GM19043 (cell line): ENCODE results near the gene TMEM120B.
A peak's percentile ranks its signal among the peaks of the same experiment; 100 is the strongest.
"Not testable (repeated sequence)": the region's sequence is repeated elsewhere in the genome, so short reads cannot be mapped to it uniquely, and the experiment has no call there.

Source experiments
- ATAC-seq: cut with Tn5 transposase; IDR thresholded peaks from one replicate; pipeline ENCODE4 v1.9.1; 2021; ENCODE audit warnings: low read depth; ENCODE audit not compliant: unreplicated experiment

TMEM120B gene

DNA sequence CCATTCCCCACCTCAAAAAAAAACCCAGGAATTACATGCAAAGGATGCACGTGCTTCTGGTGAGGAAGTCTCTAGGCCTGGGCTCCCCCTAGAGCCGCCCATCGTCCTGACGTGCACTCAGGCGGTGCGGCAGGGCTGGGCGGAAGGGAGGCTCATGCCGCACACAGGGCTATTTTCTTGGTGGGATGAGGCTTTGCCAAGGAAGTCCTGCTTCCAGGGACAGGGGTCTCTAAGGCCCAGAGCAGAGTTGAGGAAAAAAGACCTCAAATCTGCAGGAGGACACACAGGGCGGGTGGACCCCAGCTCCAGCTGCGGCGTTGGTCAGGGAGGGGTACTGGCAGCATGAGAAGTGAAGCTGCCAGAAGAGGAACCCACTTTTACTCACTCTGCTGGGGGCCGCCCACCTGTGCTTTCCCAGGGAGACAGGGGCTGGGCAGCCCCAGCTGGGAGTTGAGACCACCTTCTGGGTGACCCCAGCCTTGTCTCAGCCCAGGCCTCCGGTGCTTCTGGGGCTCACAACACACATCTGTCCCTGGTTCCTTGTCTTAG, 76.8 kb downstream of the TMEM120B start:
- ATAC-seq = peak; percentile 6

DNA sequence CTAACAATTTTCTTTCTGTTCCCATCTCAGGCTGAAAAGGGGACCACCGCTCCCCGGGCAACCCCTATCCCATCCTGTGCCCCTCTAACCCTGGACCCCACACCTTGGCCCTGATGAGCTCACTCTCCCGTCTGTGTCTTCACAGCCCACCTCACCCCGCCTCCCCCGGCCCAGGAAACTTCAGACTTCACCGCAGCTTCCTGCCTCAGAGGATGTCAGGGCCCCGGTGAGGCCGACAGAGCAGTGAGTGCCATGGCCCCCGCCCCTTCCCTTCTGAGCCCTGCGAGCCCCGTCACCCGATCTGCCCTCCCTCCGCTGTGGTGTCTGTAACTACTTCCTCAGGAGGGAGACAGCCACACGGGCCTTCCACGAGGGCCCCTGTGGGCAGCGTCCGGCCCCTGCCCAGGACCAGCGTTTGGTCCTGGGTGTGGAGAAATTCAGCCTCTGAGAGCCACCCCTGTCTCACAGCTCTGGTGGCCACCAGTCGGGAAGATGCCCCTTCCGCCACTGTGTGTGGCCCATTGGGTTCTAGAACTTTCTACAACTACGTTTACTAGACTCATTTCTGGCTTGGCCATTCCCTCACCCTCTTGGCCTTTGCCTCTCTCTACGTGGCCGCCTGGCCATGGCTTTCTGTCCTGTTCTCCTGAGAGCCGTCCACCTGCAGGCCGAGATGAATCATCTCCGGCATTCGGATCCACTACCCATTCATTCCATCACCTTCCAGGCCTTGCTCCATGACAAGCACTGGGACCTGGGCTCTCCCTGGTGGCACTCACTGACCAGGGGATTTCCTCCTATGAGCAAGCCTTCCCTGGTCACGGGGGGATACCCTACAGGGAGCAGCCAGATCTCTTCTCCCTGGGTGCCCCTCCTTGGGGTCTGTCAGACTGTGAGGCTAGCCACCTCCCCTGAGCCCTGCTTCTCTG, 77.5 kb downstream of the TMEM120B start:
- ATAC-seq = peak; percentile 46

DNA sequence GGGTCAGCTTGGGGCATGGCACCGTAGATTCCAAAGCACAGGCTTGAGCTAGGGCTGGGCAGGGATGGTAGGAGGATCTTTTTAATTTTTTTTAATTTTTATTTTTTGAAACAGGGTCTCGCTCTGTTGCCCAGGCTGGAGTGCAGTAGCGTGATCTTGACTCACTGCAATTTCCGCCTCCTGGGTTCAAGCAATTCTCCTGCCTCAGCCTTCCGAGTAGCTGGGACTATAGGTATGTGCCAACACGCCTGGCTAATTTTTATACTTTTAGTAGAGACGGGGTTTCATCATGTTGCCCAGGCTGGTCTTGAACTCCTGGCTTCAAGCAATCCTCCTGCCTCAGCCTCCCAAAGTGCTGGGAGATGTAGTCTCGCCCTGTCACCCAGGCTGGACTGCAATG, 78.2 kb downstream of the TMEM120B start:
- not testable (repeated sequence) for ATAC-seq

DNA sequence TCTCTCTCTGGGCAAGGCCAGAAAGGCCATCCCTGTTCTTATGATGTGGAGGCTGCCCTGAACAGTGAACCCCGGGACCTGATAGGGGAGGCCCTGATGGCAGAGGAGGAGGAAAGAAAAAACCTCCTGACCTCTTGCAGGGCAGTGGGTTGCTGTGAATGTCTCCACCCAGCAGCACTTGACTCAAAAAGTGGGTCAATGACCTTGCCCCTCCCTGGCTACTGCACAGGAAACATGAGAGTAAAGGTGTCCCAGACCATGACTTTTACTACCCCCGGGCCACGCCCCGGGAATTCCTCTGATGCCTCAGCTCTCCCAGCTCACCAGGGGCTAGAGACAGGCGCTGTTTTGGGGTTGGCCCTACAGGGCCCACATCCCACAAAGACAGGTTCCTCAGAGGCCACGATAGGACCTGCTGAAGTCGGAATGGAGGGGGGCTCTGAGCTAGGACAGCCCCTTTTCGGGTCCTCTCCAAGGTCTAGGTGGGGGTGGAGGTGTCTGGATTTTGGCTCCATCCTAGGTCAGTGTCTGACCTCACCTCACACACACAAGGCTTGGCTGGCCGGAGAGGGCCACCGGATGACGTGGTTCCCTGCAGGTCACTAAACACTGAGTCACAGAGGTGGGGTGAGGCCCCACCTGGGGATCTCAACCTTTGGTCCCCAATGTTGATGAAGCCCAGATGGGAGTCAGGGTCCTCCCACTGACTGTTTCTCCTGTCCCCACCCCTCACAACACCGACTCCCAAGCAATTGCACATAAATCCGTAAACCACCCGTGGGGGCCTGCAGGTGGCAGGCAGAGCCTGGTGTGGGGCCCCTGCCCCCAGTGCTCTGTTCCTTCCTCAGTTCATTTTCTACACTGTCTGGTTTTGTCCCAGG, 79.4 kb downstream of the TMEM120B start:
- no peak for ATAC-seq

DNA sequence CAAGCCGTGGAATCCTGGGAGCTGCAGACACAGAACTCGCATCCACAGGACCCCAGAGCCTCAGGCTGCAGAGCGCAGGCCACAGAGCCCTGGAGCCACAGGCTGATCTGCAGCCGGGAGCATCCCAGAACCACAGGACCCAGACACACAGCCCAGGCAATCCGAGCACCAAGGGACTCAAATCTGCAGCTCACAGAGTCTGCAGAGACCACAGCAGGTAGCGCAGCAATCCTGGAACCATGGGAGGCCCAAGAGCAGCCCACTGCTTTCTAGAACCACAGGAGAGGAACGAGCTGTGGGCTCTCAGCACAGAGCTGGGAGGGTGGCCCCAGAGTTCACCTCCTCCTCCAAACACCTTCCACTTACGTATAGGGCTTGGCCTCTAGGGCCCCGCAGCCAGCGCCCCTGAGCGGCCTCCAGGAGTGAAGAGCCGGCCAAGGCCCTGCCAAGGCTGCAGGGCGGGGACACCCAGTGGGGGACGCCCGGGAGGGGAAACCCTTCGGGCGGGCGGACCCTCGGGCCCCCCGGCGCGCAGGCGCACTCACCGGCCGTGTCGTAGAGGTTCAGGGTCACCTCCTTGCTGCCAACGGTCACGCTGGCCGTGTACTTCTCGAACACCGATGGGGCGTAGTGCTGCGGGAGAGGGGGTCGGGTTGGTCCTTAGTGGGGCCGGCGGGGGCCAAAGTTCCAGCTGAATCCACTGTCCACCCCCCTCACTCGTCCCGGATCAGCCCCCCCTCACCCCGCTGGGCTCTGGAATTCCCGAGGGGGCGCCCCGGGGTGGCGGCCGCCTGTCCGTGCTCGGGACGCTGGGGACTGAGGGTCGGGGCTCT, 80.3 kb downstream of the TMEM120B start:
- no peak for ATAC-seq

DNA sequence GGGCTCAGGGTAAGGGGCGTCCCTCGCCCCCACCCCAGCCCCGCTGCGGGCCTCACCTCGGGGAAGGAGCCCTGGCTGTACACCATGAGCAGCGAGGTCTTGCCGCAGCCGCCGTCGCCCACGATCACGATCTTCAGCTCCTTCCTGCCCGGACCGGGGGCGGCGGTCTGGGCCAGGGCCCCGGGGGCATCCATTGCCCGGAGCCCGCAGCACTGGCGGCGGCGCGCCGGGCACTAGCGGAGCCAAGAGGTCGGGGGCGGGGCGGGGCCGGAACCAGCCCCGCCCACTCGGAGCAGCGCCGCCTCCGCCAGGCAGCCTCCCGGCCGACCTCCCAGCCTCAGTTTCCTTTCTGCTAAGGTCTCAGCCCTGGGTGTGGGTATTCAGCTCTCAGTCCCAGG, 80.9 kb downstream of the TMEM120B start, which contains the start of gene RHOF:
Gene RHOF (minus strand): TSS at position 249 of the 398 bp plus-strand sequence. CDS start 55 bp downstream, at position 194.
- ATAC-seq = no peak

DNA sequence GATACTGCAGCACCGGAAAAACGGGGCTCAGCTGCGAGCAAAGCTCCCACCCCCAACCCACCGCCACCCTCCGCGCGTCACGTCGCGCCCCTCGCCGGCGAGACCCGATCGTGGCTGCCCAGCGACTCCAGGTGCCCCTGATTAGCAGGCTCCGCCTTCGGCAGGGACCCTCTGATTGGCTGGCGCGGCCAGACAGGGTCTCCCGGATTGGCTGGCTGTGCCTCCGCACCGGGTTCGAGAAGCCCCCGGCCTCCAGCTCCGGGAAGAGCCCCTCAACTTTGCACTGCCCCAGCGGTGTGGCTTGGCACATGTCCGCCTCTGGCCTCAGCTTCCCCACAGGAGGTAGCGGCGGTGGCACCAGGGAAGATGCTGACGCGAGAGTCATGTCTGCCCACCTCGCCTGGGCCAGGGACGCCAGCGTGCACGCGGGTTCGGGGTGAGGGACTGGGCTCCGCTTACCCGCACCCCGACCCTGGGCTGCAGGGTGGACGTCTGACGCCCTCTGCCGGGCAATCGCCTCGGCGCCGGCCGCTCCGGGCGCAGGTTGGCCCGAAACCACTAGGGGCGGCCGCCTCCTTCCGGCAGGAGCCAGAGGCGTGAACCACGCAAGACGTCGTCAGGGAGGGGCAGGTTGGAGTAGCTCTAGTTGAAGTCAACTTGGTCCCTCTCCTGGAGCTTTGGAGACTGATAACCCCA, 81.4 kb downstream of the TMEM120B start:
- peak; percentile 43 for ATAC-seq

DNA sequence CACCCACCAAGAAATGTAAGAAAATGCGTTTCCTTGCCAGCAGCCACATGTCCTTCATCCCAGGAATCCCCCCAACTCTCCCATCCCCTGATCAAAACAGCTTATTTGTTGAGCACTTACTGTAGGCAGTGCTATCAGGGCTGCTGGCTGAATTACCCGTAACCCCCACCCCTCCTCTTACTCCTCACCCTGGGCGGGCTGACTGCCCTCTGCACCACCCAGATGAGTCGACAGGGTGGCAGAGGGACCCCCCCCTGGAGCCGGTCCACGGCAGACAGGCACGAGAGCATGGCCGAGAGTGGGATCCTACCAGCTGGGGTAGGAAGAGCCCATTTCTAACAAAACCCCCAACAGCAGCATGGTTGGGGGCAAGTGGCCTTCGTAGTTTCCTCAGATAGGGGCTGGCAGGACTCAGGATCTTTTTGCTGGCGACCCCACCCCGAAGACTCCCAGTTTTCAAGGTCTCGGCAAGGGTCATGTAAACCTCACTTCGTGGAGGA, 82.0 kb downstream of the TMEM120B start:
- no peak for ATAC-seq

DNA sequence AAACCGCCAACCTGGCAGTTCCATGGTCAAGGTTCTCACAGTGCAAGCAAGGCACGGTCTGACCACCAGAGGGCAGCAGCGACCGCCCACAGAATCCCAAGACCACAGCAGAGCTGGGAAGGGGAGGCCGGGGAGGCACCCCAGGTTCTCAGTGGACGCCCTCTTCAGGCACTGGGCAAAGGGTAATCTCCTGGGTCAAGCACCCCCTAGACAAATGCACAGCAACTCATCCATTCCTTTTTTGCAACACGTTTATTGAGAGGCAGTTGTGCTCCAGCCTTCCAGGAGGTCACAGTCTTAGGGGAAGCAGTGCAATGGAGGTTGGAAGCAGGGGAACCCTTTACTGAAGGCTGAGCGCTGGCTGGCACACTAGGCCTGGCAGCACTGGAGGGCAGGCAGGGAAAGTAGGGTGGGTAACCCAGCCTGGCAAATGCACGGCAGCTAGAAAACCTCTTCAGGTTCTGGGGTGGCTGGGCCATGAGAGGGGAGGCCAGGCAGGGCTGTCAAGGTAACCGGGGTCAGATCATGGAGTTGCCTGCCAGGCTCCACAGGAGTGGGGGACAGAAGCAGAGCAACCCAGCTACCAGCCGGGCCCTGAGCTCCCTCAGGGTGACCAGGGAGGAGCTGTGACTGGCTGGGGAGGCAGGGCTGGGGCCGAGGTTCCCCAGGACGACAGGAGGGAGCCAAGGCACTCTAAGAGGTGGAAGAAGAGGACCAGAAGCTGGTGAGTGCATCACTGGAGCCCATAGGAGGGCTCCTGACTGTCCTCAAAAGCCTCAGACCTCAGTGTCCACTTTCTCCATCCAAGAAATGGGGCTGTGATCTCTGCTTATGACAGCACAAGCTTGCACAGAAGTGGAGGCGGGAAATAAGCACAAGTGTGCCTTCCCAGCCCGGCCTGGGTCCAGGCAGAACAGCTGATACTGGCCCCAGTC, 82.7 kb downstream of the TMEM120B start:
- ATAC-seq = no peak

DNA sequence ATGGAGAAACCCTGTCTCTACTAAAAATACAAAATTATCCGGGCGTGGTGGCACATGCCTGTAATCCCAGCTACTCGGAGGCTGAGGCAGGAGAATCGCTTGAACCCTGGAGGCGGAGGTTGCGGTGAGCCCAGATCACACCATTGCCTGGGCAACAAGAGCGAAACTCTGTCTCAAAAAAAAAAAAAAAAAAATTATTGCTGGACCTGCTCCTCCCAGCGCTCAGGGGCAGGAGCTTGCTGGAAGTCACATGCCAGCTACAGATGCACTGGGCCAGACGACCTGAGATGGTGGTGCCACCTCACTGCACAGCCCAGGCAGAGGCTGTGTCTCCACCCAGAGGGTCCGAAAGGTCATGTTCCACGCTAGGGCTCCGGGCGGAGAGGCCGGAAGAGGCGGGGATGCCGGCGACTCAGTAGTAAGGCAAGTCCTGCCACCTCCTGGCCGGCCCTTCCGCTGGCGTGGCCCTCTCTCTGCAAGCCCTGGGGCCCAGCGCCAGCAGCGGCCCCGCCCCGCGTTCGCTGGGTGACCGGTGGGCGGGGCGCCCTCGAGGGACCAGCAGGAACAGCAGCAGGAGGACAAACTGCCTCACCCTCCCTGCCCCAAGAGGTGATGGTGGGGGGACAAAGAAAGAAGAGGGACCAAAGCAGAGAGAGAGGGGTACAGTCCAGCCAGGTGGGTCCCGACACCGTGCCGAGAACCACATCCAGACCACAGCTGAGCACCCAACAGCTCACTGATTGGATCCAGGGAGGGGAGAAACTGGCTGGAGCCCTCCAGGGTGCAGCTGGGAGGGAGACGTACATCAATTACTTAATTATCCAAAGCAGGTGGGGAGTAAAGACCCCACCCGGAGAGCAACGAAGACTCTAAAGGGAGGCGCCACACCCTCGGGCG, 84.6 kb downstream of the TMEM120B start:
- ATAC-seq = no peak

DNA sequence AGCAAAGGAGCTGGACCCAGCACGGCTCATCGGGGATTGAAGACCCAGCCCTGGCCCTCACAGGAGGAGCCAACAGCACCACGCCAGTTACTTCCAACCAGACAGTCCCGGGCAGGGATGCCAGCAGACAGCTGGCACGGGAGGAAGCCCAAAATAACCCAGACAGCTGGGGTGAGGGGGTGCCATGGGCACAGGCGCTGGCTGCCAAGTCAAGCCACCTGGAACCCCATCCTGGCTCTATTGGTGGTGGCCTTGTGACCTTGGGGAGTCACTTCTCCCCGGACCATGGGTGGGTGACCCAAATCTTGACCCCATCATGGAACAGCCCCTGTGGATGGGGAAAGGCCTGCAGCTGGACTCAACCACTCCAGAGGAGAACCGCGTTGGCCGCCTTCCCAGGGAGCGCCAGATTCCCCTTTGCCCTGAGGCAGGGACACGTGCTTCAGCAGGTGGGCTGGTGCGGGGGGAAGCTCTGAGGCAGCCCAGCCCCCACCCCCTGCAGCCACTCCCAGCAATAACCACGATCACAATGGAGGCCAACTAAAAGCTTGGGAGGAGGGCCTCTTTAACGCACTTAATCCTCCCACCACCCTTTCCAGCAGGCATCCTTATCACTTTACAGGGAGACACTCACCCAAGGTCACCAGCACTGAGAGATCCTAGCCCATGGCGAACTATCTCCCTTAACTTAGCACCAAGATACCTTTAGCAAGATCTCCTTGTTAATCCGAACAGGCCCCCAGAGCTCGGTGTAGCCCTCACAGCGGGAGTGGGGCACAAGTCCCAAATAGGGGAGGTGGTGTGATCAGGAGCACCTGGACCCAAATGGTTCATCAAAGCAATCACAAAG, 85.6 kb downstream of the TMEM120B start:
- no peak for ATAC-seq

DNA sequence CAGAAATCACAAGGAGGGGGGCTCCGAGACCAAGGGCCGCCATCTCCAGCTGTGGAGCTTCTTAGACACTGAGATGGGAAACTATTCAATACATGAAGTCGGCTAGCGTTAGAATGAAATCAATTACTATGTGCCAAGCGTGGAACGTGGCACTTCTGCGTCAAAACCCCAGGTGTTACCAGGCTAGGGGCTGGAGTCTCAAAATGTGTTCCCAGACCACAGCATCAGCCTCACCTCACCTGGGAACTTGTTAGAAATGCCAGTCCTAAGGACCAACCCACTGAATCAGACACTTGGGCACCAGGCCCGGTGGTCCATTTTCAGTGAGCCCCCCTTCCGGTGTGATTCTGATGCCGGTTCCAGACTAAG, 86.2 kb downstream of the TMEM120B start:
- ATAC-seq = no peak

DNA sequence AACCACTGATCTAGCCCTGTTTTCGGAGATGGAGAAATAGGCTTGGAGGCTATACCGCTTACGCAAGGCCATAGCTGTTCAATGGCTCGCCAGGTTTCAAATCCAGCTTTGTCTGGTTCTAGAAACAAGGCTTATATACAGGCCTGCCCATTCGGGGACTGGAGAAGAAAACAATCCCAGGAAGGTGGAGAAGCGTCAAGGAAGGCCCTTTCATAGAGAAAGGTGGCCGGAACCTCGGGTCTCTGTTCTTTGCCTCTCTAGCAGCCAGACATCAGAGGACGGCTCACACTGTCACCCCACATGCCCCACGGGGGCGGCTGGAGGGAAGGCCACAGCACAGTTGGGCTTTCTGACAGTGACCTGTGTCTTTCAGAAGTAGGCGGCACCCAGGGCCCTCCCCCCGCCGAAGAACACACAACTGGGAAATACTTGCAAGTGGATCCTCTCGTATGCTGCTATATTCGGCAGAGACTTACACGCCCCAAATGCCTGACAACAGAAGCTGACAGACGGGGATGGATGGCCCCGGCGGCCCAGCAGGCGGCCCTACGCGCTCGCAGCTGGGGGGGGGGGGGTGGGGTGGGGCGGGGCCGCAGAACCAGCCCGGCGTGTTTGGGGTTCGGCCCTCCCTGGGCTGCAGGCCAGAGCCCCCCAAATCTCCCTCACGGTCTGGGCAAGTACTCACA, 86.7 kb downstream of the TMEM120B start:
- no peak for ATAC-seq

DNA sequence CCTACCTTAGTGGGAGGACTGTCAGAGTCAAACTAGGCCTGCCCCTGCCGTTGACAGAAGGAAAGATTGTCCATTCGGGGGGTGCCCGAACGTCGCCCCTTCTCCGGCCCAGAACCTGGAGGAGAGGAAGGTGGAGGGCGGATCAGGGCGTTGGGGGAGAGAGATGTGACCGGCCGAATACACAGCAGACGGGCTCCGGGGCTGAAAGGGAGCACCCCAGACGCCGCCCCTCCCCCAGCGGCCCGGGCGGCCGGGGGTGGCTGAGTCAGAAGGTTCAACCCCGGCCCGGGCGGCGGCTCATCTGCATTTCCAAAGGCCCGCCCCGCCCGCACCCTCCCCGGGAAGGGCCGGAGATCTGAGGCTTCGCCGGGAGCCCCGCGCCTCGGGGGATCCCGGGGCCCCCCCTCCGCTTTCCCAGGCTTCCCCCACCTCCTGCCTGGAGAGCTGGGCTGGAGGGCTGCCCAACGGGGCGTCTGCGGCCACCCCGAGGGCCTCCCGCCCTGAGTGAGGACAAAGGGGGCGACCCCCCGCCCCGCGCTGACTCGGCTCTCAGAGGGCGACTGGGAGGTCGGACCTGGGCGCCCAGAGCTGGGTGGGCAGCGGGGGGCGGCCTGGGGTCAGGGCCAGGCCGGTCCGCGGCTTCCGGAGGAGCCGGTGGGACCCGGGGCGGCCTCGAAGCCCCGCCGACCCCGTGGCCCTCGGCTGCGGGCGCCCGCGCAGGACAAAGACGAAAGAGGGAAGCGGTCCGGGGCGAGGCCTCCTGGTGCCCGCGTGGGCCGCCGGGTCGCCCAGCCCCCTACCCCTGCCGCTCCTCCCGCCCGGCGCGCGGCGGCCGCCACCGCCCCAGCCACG, 87.5 kb downstream of the TMEM120B start:
- no peak for ATAC-seq
